IMR-90 (cell line): ENCODE data around the gene OSTF1. TPM values are rescaled to one million over a fixed set of nuclear protein-coding genes. Genes with fewer than 3 reads are reported as not detected.

ENCODE experiments used
- ATAC-seq: fragments of 200-7000 bp; cut with Tn5 transposase; 2 replicates; pipeline ENCODE4 v1.9.1; 2020; ENCODE audit warnings: low read depth, mild to moderate bottlenecking, moderate library complexity
- BruUV-seq: library from RNA; stranded (reverse); fragments of 400-500 nt; replicated peaks from 2 replicates; lab custom pipeline; 2021; lab: Mats Ljungman, UMichigan
- CTCF ChIA-PET: fragments of 300-600 bp; formaldehyde crosslinking; extraction: SDS; loops from one replicate; lab custom pipeline; 2021; ENCODE audit warnings: antibody characterized with exemption; lab: Yijun Ruan, JAX
- POLR2A ChIA-PET: fragments of 300-600 bp; sonication (Branson Sonifier 250); formaldehyde crosslinking; loops from one replicate; lab custom pipeline; 2022; ENCODE audit warnings: antibody characterized with exemption; ENCODE audit not compliant: unreplicated experiment; lab: Charles Lee
- DNase-seq: peaks from one replicate; pipeline ENCODE4 v3.0.0; 2013
- H2AFZ ChIP-seq: replicated peaks from 2 replicates; pipeline ENCODE3; 2013; ENCODE audit warnings: low read length, mild to moderate bottlenecking; ENCODE audit not compliant: poor library complexity
- H2AK5ac ChIP-seq: 2 replicates; pipeline ENCODE4 v1.6.1; 2013; ENCODE audit warnings: low read depth, low read length, inconsistent platforms
- H2AK9ac ChIP-seq: replicated peaks from 2 replicates; pipeline ENCODE3; 2013; ENCODE audit warnings: mild to moderate bottlenecking, low read depth, low read length, moderate library complexity; ENCODE audit not compliant: poor library complexity
- H2BK120ac ChIP-seq: 2 replicates; pipeline ENCODE4 v1.6.1; 2013; ENCODE audit warnings: low read depth, low read length, inconsistent platforms
- H2BK15ac ChIP-seq: 3 replicates; pipeline ENCODE4 v1.6.1; 2013; ENCODE audit warnings: low read depth, low read length, inconsistent platforms
- H2BK20ac ChIP-seq: 2 replicates; pipeline ENCODE4 v1.6.1; 2013; ENCODE audit warnings: low read depth, mild to moderate bottlenecking, inconsistent platforms, low read length, moderate library complexity
- H2BK5ac ChIP-seq: 2 replicates; pipeline ENCODE4 v1.6.1; 2013; ENCODE audit warnings: mild to moderate bottlenecking, low read depth, low read length, inconsistent platforms; ENCODE audit not compliant: poor library complexity, severe bottlenecking
- H3K14ac ChIP-seq: replicated peaks from 2 replicates; pipeline ENCODE4 v1.6.1; 2013; ENCODE audit warnings: low read depth, low read length, inconsistent platforms
- H3K18ac ChIP-seq: 2 replicates; pipeline ENCODE4 v1.6.1; 2013; ENCODE audit warnings: low read depth, low read length, control low read depth
- H3K23ac ChIP-seq: 2 replicates; pipeline ENCODE4 v1.6.1; 2013; ENCODE audit warnings: low read depth, low read length, inconsistent platforms
- H3K27ac ChIP-seq: 2 replicates; pipeline ENCODE4 v1.5.1; 2013; ENCODE audit warnings: mild to moderate bottlenecking, control low read depth, low read length; ENCODE audit not compliant: insufficient read depth
- H3K27me3 ChIP-seq: 2 replicates; pipeline ENCODE4 v1.6.1; 2013; ENCODE audit warnings: low read length; ENCODE audit not compliant: control insufficient read depth, insufficient read depth
- H3K36me3 ChIP-seq: 2 replicates; pipeline ENCODE4 v1.6.1; 2013; ENCODE audit warnings: low read length, mixed read lengths; ENCODE audit not compliant: control insufficient read depth, insufficient read depth
- H3K4ac ChIP-seq: 2 replicates; pipeline ENCODE4 v1.6.1; 2013; ENCODE audit warnings: low read depth, low read length, inconsistent platforms
- H3K4me1 ChIP-seq: 2 replicates; pipeline ENCODE4 v1.6.1; 2013; ENCODE audit warnings: low read length, mixed read lengths; ENCODE audit not compliant: control insufficient read depth, insufficient read depth
- H3K4me2 ChIP-seq: 2 replicates; pipeline ENCODE4 v1.6.1; 2013; ENCODE audit warnings: low read depth, mild to moderate bottlenecking, control low read depth, low read length, moderate library complexity
- H3K4me3 ChIP-seq: 2 replicates; pipeline ENCODE4 v1.5.1; 2013; ENCODE audit warnings: low read depth, mild to moderate bottlenecking, control low read depth, low read length, moderate library complexity; ENCODE audit not compliant: insufficient read depth
- H3K56ac ChIP-seq: 2 replicates; pipeline ENCODE4 v1.6.1; 2013; ENCODE audit warnings: low read length, inconsistent platforms; ENCODE audit not compliant: insufficient read depth; ENCODE audit errors: extremely low read depth
- H3K79me1 ChIP-seq, 2 experiments: 2 replicates each; pipeline ENCODE4 v1.6.1; 2013; ENCODE audit warnings: low read length in 2 of 2, inconsistent platforms in 1 of 2, low read depth in 1 of 2
- H3K9ac ChIP-seq: 2 replicates; pipeline ENCODE4 v1.6.1; 2013; ENCODE audit warnings: low read depth, low read length, control low read depth
- H3K9me1 ChIP-seq: 2 replicates; pipeline ENCODE4 v1.6.1; 2013; ENCODE audit warnings: low read length, inconsistent platforms; ENCODE audit not compliant: insufficient read depth
- H3K9me3 ChIP-seq: 2 replicates; pipeline ENCODE4 v1.6.1; 2013; ENCODE audit warnings: low read length; ENCODE audit not compliant: control insufficient read depth, insufficient read depth
- H4K20me1 ChIP-seq: 2 replicates; pipeline ENCODE4 v1.6.1; 2013; ENCODE audit warnings: low read length, inconsistent platforms; ENCODE audit not compliant: insufficient read depth
- H4K5ac ChIP-seq: 2 replicates; pipeline ENCODE4 v1.6.1; 2013; ENCODE audit warnings: mild to moderate bottlenecking, low read depth, low read length, control low read depth
- H4K8ac ChIP-seq, 2 experiments: 2 replicates each; pipeline ENCODE4 v1.6.1; 2013; ENCODE audit warnings: low read depth in 2 of 2, low read length in 2 of 2, control low read depth in 1 of 2, inconsistent platforms in 1 of 2
- H4K91ac ChIP-seq: 2 replicates; pipeline ENCODE4 v1.6.1; 2013; ENCODE audit warnings: low read depth, low read length, inconsistent platforms; ENCODE audit not compliant: insufficient read depth
- CEBPB ChIP-seq: IDR thresholded peaks from 2 replicates; pipeline ENCODE4 v1.6.1; 2012; ENCODE audit warnings: low read depth, low read length, improper control_type of control experiment
- CHD1 ChIP-seq: IDR thresholded peaks from 2 replicates; pipeline ENCODE4 v1.6.1; 2012; ENCODE audit warnings: low read depth, low read length, improper control_type of control experiment
- FOS ChIP-seq: fragments of 150-350 bp; IDR thresholded peaks from 2 replicates; pipeline ENCODE4 v1.6.1; 2016; ENCODE audit warnings: low read depth, low read length
- MAFK ChIP-seq: IDR thresholded peaks from 2 replicates; pipeline ENCODE4 v1.6.1; 2012; ENCODE audit warnings: low read depth, low read length, improper control_type of control experiment
- NFE2L2 ChIP-seq: fragments of 150-350 bp; IDR thresholded peaks from 2 replicates; pipeline ENCODE4 v1.6.1; 2016; ENCODE audit warnings: low read depth, mild to moderate bottlenecking, low read length
- POLR2A ChIP-seq: IDR thresholded peaks from 2 replicates; pipeline ENCODE4 v1.6.1; 2012; ENCODE audit warnings: mild to moderate bottlenecking, low read depth, low read length
- RCOR1 ChIP-seq: IDR thresholded peaks from 2 replicates; pipeline ENCODE4 v1.6.1; 2012; ENCODE audit warnings: mild to moderate bottlenecking, low read length, improper control_type of control experiment; ENCODE audit not compliant: insufficient replicate concordance
- RFX5 ChIP-seq: IDR thresholded peaks from 2 replicates; pipeline ENCODE4 v1.8.0; 2012; ENCODE audit warnings: low read depth, mild to moderate bottlenecking, low read length, moderate library complexity
- WGBS, 2 experiments: methylation state at CpG; one replicate each; pipeline versions ENCODE4 v1.1.5 to v1.1.7; 2013; ENCODE audit warnings: missing lambda C conversion rate in 2 of 2; ENCODE audit not compliant: insufficient read length in 1 of 2; ENCODE audit errors: extremely low coverage in 2 of 2; 5-methylcytosine and 5-hydroxymethylcytosine counted together
- dilution Hi-C: fragments of 300-500 bp; cut with HindIII; formaldehyde crosslinking; loops from one replicate; pipeline ENCODE4 v1.14.3; 2018; ENCODE audit warnings: low sequenced_read_pairs; ENCODE audit not compliant: unreplicated experiment
- in situ Hi-C: fragments of 300-500 bp; cut with MboI; formaldehyde crosslinking; loops from 3 replicates; pipeline ENCODE4 v1.14.3; 2019; ENCODE audit warnings: low sequenced_read_pairs, inconsistent platforms, mixed read lengths
- intact Hi-C: fragments of 100-400 bp; cut with micrococcal nuclease; formaldehyde crosslinking; loops from 2 replicates; pipeline ENCODE4 v1.10.0; 2022
- polyA plus RNA-seq, 3 experiments: library from polyadenylated mRNA; depleted of rRNA; stranded (reverse); fragments of >200 nt; gene quantifications; 2 replicates each; pipeline ENCODE4 v1.2.3, GENCODE V29; 2012; ENCODE audit warnings: low replicate concordance in 1 of 3
- total RNA-seq: library from RNA; depleted of rRNA; stranded (reverse); fragments of >200 nt; gene quantifications from 2 replicates; pipeline ENCODE4 v1.2.3, GENCODE V29; 2012
- TF ChIP-seq, protein P1 (sequence below): conservative IDR thresholded peaks from 2 replicates; pipeline ENCODE4 v1.5.1; 2012; ENCODE audit warnings: mild to moderate bottlenecking, low read depth, low read length, improper control_type of control experiment
- TF ChIP-seq, protein P2 (sequence below): fragments of 150-350 bp; IDR thresholded peaks from 2 replicates; pipeline ENCODE4 v1.6.1; 2017; ENCODE audit warnings: mild to moderate bottlenecking, antibody characterized with exemption, low read length, low read depth

Gene OSTF1
- total and polyA plus RNA-seq, 2 of the 4 experiments (the other 2 are of a cell fraction): 17.1 to 41.6 TPM

DNA sequence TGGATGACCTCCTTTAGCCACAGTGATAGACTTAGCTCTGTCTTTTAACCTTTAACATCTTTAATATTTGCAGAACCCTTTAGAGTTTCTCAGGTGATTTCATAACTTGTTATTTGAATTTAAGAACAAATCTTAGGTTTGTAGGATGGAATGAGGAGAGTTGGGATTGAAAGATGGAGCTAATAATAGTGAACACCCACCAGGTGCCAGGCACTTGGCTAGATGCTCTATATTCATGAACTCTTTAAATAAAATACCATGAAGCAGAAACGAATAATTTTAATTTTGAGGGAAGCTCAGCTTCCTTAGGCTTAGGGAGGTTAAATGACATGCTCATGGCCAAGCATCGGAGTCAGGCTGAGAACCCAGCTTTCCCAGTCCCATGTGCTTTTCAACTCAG lies 40.8 kb upstream of the OSTF1 start:
- POLR2A ChIA-PET: no interaction called here
- dilution Hi-C loops: no loop called here
- Histone ChIP-seq H3K27ac (no peak overlapping the region), H3K79me1 (no peaks in the 10 kb centered on the region), H3K9ac (no peak overlapping the region), H3K56ac (no peak overlapping the region), H3K9me3 (no peaks in the 10 kb centered on the region), H2BK5ac (no peak overlapping the region), H3K27me3 (no peaks in the 10 kb centered on the region; the same call in 1 of the 2 replicates), H4K20me1 (no peaks in the 10 kb centered on the region), H4K5ac (no peak overlapping the region), H4K91ac (no peak overlapping the region), H2AK5ac (no peak overlapping the region), H3K36me3 (no peaks in the 10 kb centered on the region), H2AK9ac (no peak overlapping the region), H3K4ac (no peak overlapping the region), H3K4me2 (no peak overlapping the region), H2BK15ac (no peak overlapping the region), H2BK120ac (no peak overlapping the region), H3K14ac (no peak overlapping the region), H3K9me1 (no peaks in the 10 kb centered on the region), H4K8ac (no peak overlapping the region), H3K18ac (no peak overlapping the region), H3K4me1 (peaks cover 2% of the 10 kb centered on the region; the same call in 1 of the 2 replicates), H2BK20ac (no peak overlapping the region), H2AFZ (no peak overlapping the region), H3K4me3 (no peak overlapping the region), H3K23ac (no peak overlapping the region)
- no peak for TF ChIP-seq POLR2A
- TF ChIP-seq, protein P1, sequence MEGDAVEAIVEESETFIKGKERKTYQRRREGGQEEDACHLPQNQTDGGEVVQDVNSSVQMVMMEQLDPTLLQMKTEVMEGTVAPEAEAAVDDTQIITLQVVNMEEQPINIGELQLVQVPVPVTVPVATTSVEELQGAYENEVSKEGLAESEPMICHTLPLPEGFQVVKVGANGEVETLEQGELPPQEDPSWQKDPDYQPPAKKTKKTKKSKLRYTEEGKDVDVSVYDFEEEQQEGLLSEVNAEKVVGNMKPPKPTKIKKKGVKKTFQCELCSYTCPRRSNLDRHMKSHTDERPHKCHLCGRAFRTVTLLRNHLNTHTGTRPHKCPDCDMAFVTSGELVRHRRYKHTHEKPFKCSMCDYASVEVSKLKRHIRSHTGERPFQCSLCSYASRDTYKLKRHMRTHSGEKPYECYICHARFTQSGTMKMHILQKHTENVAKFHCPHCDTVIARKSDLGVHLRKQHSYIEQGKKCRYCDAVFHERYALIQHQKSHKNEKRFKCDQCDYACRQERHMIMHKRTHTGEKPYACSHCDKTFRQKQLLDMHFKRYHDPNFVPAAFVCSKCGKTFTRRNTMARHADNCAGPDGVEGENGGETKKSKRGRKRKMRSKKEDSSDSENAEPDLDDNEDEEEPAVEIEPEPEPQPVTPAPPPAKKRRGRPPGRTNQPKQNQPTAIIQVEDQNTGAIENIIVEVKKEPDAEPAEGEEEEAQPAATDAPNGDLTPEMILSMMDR: no peak
- no peak for TF ChIP-seq CEBPB
- no peak for TF ChIP-seq RFX5
- TF ChIP-seq RCOR1: no peak
- TF ChIP-seq FOS: no peak
- TF ChIP-seq CHD1: no peak
- no peak for TF ChIP-seq MAFK
- no peak for TF ChIP-seq NFE2L2
- TF ChIP-seq, protein P2, sequence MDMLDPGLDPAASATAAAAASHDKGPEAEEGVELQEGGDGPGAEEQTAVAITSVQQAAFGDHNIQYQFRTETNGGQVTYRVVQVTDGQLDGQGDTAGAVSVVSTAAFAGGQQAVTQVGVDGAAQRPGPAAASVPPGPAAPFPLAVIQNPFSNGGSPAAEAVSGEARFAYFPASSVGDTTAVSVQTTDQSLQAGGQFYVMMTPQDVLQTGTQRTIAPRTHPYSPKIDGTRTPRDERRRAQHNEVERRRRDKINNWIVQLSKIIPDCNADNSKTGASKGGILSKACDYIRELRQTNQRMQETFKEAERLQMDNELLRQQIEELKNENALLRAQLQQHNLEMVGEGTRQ: no peak
- DNase-seq (no peak), ATAC-seq (no peak)
- CTCF ChIA-PET: no interaction called here
- no CpG with 5 or more reads among the region's 2 CpGs for WGBS, 2 experiments
- intact Hi-C loops: no loop called here
- in situ Hi-C loops: no loop called here
- no TSS peak for BruUV-seq
